Activated CD8-positive, alpha-beta memory T cell treated with anti-CD3 and anti-CD28 coated beads for 4 hours (primary cell): ENCODE results near the gene SRCIN1.
"Not testable (repeated sequence)": the region's sequence is repeated elsewhere in the genome, so short reads cannot be mapped to it uniquely, and the experiment has no call there.

Experiments used
- DNase-seq, 2 donors: peaks; one replicate each; pipeline ENCODE4 v3.0.0-alpha.2; 2020; ENCODE audit warnings: low read depth in 2 of 2

Gene SRCIN1

GRCh38 chr17:38508954-38509771 is 96.6 kb downstream of the SRCIN1 start:
- DNase-seq: peak; percentile 36 to 39

DNA sequence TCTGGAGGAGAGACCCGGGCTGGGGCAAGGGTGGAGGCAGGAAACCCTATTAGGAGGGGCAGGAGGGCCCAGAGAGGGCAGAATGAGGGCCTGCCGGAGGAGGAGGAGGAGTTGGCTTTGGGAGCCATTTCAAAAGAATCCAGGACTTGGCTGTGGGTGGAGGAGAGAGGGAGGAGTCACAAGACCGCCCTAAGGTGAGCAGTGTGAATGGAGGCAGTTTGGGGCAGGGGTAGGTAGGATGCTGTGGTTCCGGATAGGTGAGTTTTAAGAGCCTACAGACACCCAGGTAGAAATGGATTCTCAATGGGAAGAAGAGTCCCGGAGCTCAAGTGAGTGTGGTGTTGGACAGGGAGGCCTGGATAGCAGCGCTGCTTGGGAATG is 97.2 kb downstream of the SRCIN1 start:
- no peak for DNase-seq

DNA sequence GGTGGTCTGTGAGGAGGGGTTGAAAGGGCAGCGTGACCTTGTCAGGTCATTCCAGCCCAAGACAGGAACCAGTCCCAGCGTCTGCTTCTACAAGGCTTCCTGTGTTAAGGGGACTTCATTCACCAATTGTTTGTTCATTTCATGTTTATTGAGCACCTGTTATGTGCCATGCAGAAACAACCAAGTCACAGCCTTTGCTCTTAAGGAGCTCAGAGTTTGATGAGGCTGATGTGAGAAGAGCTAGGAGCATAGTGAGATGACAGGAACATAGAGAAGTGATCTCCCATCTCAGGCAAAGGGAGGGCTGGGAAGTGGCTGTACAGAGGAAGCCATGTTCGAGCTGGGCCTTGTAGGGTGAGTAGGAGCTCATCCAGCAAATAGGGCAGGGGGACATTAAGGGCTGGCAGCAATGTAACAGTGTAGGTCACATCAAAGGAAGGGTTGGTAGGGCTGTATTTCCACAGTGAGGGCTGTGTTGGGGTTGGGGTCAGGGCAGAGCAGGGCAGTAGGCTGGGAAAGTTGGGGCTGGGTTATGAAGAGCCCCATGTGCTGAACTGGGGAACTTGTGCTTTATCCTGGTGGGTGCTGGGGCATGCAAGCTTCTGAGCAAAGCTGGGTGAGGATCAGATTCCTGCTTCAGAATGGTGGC is 97.7 kb downstream of the SRCIN1 start:
- DNase-seq: no peak

GRCh38 chr17:38507436-38507835 is 98.3 kb downstream of the SRCIN1 start:
- DNase-seq: no peak

DNA sequence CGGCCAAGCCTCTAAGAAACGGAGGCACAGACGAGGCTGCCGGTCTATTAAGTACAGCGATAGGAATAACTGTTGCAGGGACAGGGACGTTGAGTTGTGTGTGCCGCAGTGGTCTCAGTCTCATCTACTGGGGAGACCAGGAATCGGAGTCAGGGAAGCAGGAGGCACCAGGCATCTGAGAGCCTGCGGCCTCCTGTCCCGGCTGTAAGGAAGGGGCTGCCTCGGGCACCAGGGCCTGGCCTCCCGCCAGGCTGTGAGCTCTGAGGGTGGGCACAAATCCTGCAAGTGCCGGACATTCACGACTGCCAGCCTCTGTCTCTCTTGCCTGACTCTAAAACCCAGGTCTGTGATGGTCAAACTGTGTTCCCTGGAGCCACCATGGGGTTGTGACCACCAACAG is 101.5 kb downstream of the SRCIN1 start:
- no peak for DNase-seq

DNA sequence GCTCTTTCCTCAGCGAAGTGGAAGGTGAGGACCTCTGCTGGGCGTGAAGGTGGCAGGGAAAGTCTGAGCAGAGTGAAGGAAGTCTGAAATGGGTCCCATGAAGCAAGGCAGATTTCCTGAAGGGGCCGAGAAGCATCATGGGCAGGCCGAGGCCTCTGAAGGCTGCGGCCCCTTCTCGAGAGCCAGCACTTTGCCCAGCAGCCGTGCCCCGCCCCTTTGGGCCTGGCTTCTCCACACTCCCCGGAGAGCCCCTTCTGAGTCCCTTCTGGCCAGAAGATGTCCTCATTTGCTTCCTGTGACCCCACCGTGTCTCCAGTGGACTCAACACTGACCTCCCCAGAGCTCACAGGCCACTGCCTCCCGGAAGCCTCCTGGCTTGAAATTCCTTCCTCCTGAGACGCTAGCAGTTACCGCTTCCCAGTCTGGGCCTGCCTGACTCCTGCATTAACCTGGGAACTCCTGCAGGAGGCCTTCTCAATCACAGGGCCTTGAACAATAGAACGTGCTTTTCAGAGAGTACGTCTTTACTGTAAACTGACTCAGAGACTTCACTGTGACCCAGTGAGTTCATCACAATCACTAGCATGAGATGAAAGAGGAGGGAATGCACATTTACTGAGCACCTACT is 102.4 kb downstream of the SRCIN1 start:
- DNase-seq: not testable (repeated sequence)

- DNase-seq: not testable (repeated sequence)
Observed at GRCh38 chr17:38501718-38502117, 104.0 kb downstream of the SRCIN1 start.

DNA sequence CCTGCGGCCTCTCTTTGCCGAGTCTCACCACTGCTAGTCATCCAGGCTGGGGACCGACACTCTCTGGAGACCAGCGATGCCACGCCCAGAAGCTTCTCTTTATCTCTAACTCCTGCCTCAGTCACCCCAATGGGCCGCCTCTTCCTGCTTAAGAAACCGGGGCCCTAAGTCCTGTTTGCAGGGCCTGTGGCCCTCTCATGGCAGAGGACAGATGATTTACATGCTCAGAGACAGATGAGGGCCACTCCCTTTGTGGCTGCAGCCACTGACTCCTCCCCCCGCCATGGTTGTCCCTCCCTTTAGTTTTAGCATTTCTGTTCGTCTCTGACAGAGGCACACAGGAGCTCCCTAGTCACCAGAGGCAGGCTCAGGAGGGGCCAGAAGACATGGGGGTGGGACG is 106.5 kb downstream of the SRCIN1 start:
- DNase-seq: not testable (repeated sequence)

DNA sequence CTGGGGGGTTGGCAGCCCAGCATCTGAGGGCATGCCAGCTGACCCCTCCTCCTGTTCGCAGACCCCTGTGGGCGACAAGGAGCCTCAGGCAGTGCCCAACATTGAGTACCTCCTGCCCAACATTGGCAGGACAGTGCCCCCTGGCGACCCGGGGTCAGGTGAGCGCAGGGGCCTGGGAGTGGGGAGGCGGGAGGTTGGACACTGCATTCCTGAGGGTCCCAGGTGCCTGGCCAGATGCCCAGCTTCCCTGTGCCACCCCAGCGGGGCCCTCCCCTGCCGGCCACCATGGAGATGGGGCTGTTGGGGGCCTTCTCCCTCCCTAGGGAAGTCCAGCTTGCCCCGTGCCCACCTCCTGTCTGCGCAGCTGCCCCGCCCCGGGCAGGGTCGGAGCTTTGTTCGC is 107.4 kb downstream of the SRCIN1 start:
- no peak for DNase-seq

DNA sequence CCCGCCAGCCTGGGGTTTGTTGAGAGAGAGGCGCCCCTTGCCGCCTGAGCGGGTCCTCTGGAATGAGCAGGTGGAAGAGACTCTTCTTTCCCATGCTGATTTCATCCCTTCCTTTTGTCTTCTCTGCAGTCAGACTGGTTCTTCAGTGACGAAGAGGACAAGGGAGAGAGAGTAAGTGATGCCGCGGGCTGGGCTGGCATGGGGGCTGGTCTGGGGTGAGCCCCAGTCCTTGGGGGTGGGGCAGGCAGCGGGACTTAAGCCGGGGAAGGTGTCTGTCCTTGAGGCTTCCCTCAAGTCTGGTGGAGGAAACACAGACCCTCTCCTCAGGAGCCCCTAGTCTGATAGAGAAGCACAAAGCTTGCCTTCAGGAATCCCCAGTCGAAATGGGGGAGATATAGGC is 108.1 kb downstream of the SRCIN1 start:
- not testable (repeated sequence) for DNase-seq

GRCh38 chr17:38494152-38494551 is 111.6 kb downstream of the SRCIN1 start:
- DNase-seq: not testable (repeated sequence)

DNA sequence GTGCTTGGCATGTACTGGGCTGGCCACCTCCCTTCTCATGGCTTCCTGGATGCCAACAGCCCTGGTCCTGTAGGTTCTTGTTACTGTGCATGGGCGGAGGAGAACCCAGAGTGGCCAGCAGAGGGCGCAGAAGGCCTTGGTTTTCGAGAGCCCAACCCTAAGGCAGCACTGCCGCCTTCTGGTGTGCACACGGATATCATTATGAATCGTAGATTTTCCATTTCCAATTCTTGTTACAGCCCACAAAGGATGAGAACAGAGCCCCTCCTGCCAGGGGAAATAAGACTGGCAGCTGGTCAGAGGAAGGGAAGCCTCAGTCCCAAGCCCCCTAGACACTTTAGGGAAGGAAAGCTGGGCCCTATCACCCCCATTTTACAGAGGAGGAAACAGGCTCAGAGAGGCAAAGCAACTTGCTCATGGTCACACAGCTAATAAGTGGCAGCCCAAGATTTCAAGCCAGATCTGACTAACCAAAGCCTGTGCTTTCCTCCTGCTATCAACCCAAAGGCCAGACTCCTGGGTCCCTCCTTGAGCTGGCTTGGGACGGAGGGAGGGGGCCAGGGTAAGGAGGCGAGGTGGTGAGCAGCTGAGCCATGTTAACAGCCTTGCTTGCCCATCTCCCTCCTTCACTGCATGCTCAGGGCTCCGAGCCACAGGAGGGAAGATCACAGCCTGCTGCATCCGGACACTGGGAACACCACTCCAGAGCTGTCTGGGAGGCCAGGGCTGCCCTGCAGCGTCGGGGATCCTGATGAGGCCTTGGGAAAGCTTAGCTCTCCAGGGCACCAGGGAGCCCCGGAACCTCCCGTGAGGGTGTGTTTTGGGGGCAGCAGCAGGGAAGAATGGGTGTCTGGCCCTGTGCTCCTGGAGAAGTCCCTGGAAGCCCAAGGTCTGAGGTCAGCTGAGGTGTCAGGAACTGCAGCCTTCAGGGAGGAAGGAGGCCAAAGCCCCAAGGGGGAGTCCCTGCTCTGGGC is 113.4 kb downstream of the SRCIN1 start:
- peak; percentile 79 to 80 for DNase-seq

- DNase-seq: not testable (repeated sequence)
Observed at GRCh38 chr17:38491346-38492066, 114.2 kb downstream of the SRCIN1 start.

GRCh38 chr17:38489774-38490173 is 116.0 kb downstream of the SRCIN1 start:
- DNase-seq: not testable (repeated sequence)

DNA sequence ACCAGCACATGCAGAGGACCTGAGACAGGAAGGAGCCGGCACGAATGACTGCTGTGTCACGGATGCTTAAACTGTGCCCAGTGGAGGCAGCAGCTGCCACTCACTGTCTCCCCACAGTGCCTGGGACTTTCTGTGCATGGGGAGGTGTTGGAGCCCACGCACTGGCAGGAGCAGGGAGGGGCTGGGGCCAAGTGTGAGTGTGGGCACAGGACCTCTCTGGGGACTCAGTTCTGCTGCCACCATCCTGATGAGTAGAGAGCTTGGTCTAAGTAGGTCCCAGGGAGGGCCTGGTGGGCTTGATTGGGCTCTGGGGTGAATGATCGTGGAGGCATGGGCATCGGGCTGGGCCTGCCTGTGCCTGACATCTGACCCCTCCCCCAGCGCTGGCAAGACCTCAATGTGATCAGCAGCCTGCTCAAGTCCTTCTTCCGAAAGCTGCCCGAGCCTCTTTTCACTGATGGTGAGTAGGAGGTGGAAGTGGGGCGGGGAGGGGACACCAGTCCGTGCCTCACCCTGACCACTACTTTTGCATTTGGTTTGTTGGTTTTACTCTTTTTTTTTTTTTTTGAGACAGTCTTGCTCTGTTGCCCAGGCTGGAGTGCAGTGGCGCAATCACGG is 120.0 kb downstream of the SRCIN1 start:
- not testable (repeated sequence) for DNase-seq

DNA sequence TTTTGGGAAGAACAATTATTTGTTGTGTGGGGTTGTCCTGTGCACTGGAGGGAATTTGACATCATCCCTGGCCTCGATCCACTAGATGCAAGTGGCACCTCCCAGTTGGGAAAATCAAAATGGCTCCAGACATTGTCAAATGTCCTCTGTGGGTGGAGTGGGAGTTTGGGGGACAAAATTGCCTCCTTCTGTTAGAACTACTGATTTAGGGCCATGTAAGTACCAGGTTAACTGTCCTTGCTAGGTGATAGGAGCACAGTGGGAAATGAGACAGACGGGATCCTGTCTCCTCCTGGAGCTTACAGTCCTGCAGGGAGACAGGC is 120.6 kb downstream of the SRCIN1 start:
- DNase-seq: no peak

GRCh38 chr17:38484242-38485145 is 121.3 kb downstream of the SRCIN1 start:
- peak; percentile 28 to 29 for DNase-seq

GRCh38 chr17:38482700-38483043 is 123.1 kb downstream of the SRCIN1 start:
- not testable (repeated sequence) for DNase-seq

GRCh38 chr17:38482039-38482699 is 123.6 kb downstream of the SRCIN1 start:
- DNase-seq: not testable (repeated sequence)
